SK-N-SH (cell line): ENCODE data around the gene XIRP1.

Experiments
- CHD2 ChIP-seq: fragments of 150-350 bp; IDR thresholded peaks from 2 replicates; pipeline ENCODE4 v1.6.1; 2018; ENCODE audit warnings: low read length; ENCODE audit not compliant: partially characterized antibody
- EP300 ChIP-seq, 2 experiments: IDR thresholded peaks; 2 replicates each; pipeline versions ENCODE4 v1.4.0 to v1.6.1; 2012; ENCODE audit warnings: borderline replicate concordance in 1 of 2, low read depth in 1 of 2, low read length in 1 of 2
- FOXJ3 ChIP-seq: sonication (generic); formaldehyde crosslinking; IDR thresholded peaks from 2 replicates; pipeline ENCODE4 v1.5.1; 2020; ENCODE audit warnings: mild to moderate bottlenecking, missing genetic modification reagents
- JUND ChIP-seq: IDR thresholded peaks from 2 replicates; pipeline ENCODE4 v1.4.0; 2012
- MEF2A ChIP-seq: IDR thresholded peaks from 2 replicates; pipeline ENCODE4 v1.4.0; 2012; ENCODE audit warnings: low read depth, borderline replicate concordance
- MXI1 ChIP-seq: IDR thresholded peaks from 2 replicates; pipeline ENCODE4 v1.6.1; 2012; ENCODE audit warnings: mild to moderate bottlenecking, low read depth, low read length, improper control_type of control experiment
- POLR2AphosphoS5 ChIP-seq: IDR thresholded peaks from 2 replicates; pipeline ENCODE4 v1.6.1; 2012; ENCODE audit warnings: low read depth, low read length
- RAD21 ChIP-seq: IDR thresholded peaks from 2 replicates; pipeline ENCODE4 v1.6.1; 2012; ENCODE audit warnings: mild to moderate bottlenecking, low read length
- RXRA ChIP-seq: IDR thresholded peaks from 2 replicates; pipeline ENCODE4 v1.4.0; 2012; ENCODE audit warnings: low read depth, mild to moderate bottlenecking, borderline replicate concordance
- SIN3A ChIP-seq: IDR thresholded peaks from 2 replicates; pipeline ENCODE4 v1.6.1; 2012; ENCODE audit warnings: low read depth, mild to moderate bottlenecking, low read length, moderate library complexity, borderline replicate concordance
- TF ChIP-seq, protein P1 (sequence below): fragments of 200-600 bp; sonication (generic); IDR thresholded peaks from 2 replicates; pipeline ENCODE4 v1.6.1; 2017; ENCODE audit warnings: antibody characterized with exemption, mild to moderate bottlenecking, moderate library complexity
- TF ChIP-seq, protein P2 (sequence below): IDR thresholded peaks from 2 replicates; pipeline ENCODE4; 2012
- TF ChIP-seq, protein P3 (sequence below): IDR thresholded peaks from 2 replicates; pipeline ENCODE4 v1.6.1; 2012; ENCODE audit warnings: mild to moderate bottlenecking, low read depth, low read length, moderate library complexity

- TF ChIP-seq, protein P1, sequence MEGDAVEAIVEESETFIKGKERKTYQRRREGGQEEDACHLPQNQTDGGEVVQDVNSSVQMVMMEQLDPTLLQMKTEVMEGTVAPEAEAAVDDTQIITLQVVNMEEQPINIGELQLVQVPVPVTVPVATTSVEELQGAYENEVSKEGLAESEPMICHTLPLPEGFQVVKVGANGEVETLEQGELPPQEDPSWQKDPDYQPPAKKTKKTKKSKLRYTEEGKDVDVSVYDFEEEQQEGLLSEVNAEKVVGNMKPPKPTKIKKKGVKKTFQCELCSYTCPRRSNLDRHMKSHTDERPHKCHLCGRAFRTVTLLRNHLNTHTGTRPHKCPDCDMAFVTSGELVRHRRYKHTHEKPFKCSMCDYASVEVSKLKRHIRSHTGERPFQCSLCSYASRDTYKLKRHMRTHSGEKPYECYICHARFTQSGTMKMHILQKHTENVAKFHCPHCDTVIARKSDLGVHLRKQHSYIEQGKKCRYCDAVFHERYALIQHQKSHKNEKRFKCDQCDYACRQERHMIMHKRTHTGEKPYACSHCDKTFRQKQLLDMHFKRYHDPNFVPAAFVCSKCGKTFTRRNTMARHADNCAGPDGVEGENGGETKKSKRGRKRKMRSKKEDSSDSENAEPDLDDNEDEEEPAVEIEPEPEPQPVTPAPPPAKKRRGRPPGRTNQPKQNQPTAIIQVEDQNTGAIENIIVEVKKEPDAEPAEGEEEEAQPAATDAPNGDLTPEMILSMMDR, result peak; percentile 32; the same call in 1 of the 2 replicates
- TF ChIP-seq, protein P2, sequence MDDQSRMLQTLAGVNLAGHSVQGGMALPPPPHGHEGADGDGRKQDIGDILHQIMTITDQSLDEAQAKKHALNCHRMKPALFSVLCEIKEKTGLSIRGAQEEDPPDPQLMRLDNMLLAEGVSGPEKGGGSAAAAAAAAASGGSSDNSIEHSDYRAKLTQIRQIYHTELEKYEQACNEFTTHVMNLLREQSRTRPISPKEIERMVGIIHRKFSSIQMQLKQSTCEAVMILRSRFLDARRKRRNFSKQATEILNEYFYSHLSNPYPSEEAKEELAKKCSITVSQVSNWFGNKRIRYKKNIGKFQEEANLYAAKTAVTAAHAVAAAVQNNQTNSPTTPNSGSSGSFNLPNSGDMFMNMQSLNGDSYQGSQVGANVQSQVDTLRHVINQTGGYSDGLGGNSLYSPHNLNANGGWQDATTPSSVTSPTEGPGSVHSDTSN, result peak; percentile 60
- TF ChIP-seq EP300 (IDR thresholded peaks at IDR 0.05; ENCODE audit: borderline replicate concordance in 1 of 2, low read depth in 1 of 2, low read length in 1 of 2) (0 out of 4 replicates have a peak, but pooled peaks of 1 of the 2 experiments have one; percentile 13), POLR2AphosphoS5 (no peak), MXI1 (no peak), RXRA (no peak; the same call in 1 of the 2 replicates), JUND (no peak; the same call in 1 of the 2 replicates), CHD2 (no peak), MEF2A (no peak), RAD21 (0 out of 2 replicates have a peak, but pooled peaks have one; percentile 14), SIN3A (no peak), FOXJ3 (CRISPR knock-in tag) (no peak)
- TF ChIP-seq, protein P3, sequence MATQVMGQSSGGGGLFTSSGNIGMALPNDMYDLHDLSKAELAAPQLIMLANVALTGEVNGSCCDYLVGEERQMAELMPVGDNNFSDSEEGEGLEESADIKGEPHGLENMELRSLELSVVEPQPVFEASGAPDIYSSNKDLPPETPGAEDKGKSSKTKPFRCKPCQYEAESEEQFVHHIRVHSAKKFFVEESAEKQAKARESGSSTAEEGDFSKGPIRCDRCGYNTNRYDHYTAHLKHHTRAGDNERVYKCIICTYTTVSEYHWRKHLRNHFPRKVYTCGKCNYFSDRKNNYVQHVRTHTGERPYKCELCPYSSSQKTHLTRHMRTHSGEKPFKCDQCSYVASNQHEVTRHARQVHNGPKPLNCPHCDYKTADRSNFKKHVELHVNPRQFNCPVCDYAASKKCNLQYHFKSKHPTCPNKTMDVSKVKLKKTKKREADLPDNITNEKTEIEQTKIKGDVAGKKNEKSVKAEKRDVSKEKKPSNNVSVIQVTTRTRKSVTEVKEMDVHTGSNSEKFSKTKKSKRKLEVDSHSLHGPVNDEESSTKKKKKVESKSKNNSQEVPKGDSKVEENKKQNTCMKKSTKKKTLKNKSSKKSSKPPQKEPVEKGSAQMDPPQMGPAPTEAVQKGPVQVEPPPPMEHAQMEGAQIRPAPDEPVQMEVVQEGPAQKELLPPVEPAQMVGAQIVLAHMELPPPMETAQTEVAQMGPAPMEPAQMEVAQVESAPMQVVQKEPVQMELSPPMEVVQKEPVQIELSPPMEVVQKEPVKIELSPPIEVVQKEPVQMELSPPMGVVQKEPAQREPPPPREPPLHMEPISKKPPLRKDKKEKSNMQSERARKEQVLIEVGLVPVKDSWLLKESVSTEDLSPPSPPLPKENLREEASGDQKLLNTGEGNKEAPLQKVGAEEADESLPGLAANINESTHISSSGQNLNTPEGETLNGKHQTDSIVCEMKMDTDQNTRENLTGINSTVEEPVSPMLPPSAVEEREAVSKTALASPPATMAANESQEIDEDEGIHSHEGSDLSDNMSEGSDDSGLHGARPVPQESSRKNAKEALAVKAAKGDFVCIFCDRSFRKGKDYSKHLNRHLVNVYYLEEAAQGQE, result no peak
Measured at GRCh38 chr3:39166134-39166710, 26.2 kb downstream of the XIRP1 start.
